Peyer's patch (tissue), 4 donors: Measurements from ENCODE around the gene LZTR1. TPM values are rescaled to one million over a fixed set of nuclear protein-coding genes. Genes with fewer than 3 reads are reported as not detected.

Experiments used
- DNase-seq, 3 donors: peaks; one replicate each; pipeline ENCODE4 v3.0.0-alpha.2; 2017 to 2019
- H3K27ac ChIP-seq, 4 donors: fragments of 200-600 bp; sonication (generic); one replicate each; pipeline ENCODE4 v1.5.1; 2016 to 2019
- H3K27me3 ChIP-seq, 2 donors: fragments of 200-600 bp; sonication (generic); one replicate each; pipeline ENCODE4 v1.5.1; 2019
- H3K36me3 ChIP-seq, 3 donors: fragments of 200-600 bp; sonication (generic); one replicate each; pipeline ENCODE4 v1.5.1; 2016 to 2019
- H3K4me1 ChIP-seq, 4 donors: fragments of 200-600 bp; sonication (generic); one replicate each; pipeline ENCODE4 v1.5.1; 2016 to 2019
- H3K4me3 ChIP-seq, 4 donors: fragments of 200-600 bp; sonication (generic); 1 replicate in 3 of 4; 2 replicates in 1 of 4; pipeline ENCODE4 v1.5.1; 2016 to 2019; ENCODE audit warnings: mild to moderate bottlenecking in 1 of 4
- H3K9me3 ChIP-seq, 4 donors: fragments of 200-600 bp; sonication (generic); one replicate each; pipeline ENCODE4 v1.5.1; 2016 to 2019; ENCODE audit warnings: mild to moderate bottlenecking in 1 of 4
- POLR2A ChIP-seq, 2 donors: fragments of 450-650 bp; IDR thresholded peaks; one replicate each; pipeline ENCODE4 v1.5.1; 2017; ENCODE audit warnings: antibody characterized with exemption in 2 of 2, mild to moderate bottlenecking in 2 of 2, moderate library complexity in 2 of 2
- total RNA-seq, 4 donors: library from RNA; depleted of rRNA; stranded (reverse); fragments of >200 nt; gene quantifications; one replicate each; pipeline ENCODE4 v1.1.0, GENCODE V29; 2016
- TF ChIP-seq, protein P1 (sequence below), 6 experiments: fragments of 450-650 bp in 4 of 6; fragments of 200-600 bp in 2 of 6; sonication (generic) in 1 of 6; IDR thresholded peaks; one replicate each; pipeline ENCODE4 v1.5.1; 2017 to 2019; ENCODE audit warnings: antibody characterized with exemption in 6 of 6, mild to moderate bottlenecking in 3 of 6, moderate library complexity in 1 of 6

LZTR1 gene
- total RNA-seq, 4 donors from 2014 or later = 65.5 to 144 (median 88.5) TPM

- Histone ChIP-seq H3K36me3 (no peaks in the 10 kb centered on the region), H3K9me3 (no peaks in the 10 kb centered on the region), H3K27me3 (no peaks in the 10 kb centered on the region), H3K4me1 (peaks cover 0 to 9% (median 4%) of the 10 kb centered on the region in 4 donors), H3K27ac (no peak overlapping the region), H3K4me3 (no peak overlapping the region)
- TF ChIP-seq, protein P1, sequence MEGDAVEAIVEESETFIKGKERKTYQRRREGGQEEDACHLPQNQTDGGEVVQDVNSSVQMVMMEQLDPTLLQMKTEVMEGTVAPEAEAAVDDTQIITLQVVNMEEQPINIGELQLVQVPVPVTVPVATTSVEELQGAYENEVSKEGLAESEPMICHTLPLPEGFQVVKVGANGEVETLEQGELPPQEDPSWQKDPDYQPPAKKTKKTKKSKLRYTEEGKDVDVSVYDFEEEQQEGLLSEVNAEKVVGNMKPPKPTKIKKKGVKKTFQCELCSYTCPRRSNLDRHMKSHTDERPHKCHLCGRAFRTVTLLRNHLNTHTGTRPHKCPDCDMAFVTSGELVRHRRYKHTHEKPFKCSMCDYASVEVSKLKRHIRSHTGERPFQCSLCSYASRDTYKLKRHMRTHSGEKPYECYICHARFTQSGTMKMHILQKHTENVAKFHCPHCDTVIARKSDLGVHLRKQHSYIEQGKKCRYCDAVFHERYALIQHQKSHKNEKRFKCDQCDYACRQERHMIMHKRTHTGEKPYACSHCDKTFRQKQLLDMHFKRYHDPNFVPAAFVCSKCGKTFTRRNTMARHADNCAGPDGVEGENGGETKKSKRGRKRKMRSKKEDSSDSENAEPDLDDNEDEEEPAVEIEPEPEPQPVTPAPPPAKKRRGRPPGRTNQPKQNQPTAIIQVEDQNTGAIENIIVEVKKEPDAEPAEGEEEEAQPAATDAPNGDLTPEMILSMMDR (IDR thresholded peaks at IDR 0.05) = no peak
- no peak for TF ChIP-seq POLR2A (IDR thresholded peaks at IDR 0.05)
- DNase-seq = no peak
Observed at GRCh38 chr22:20975541-20976290, 6.4 kb upstream of the LZTR1 start.

GRCh38 chr22:20976291-20976877, 5.7 kb upstream of the LZTR1 start:
- Histone ChIP-seq H3K27me3 (no peaks in the 10 kb centered on the region), H3K27ac (no peak overlapping the region), H3K4me1 (peaks cover 0 to 16% (median 10%) of the 10 kb centered on the region in 4 donors), H3K36me3 (no peaks in the 10 kb centered on the region), H3K9me3 (no peaks in the 10 kb centered on the region), H3K4me3 (no peak overlapping the region)
- no peak for DNase-seq
- no peak for TF ChIP-seq POLR2A (IDR thresholded peaks at IDR 0.05)
- TF ChIP-seq, protein P1 (IDR thresholded peaks at IDR 0.05) = no peak

- Histone ChIP-seq H3K27ac (no peak overlapping the region), H3K4me1 (peaks cover 0 to 17% (median 11%) of the 10 kb centered on the region in 4 donors), H3K9me3 (no peaks in the 10 kb centered on the region), H3K4me3 (no peak overlapping the region), H3K27me3 (no peaks in the 10 kb centered on the region), H3K36me3 (no peaks in the 10 kb centered on the region)
- no peak for DNase-seq
- TF ChIP-seq, protein P1 (IDR thresholded peaks at IDR 0.05) = no peak
- no peak for TF ChIP-seq POLR2A (IDR thresholded peaks at IDR 0.05)
Observed at GRCh38 chr22:20977019-20977418, 5.1 kb upstream of the LZTR1 start.

- Histone ChIP-seq H3K27ac (no peak overlapping the region), H3K4me1 (peaks cover 0 to 19% (median 13%) of the 10 kb centered on the region in 4 donors), H3K36me3 (no peaks in the 10 kb centered on the region), H3K4me3 (no peak overlapping the region), H3K27me3 (no peaks in the 10 kb centered on the region), H3K9me3 (no peaks in the 10 kb centered on the region)
- DNase-seq = no peak
- TF ChIP-seq, protein P1 (IDR thresholded peaks at IDR 0.05) = no peak
- TF ChIP-seq POLR2A (IDR thresholded peaks at IDR 0.05) = no peak
Observed at GRCh38 chr22:20977516-20978170, 4.5 kb upstream of the LZTR1 start.

GRCh38 chr22:20978419-20978818, 3.7 kb upstream of the LZTR1 start:
- Histone ChIP-seq H3K27ac (no peak overlapping the region), H3K9me3 (no peaks in the 10 kb centered on the region), H3K4me3 (no peak overlapping the region), H3K4me1 (peaks cover 0 to 24% (median 20%) of the 10 kb centered on the region in 4 donors), H3K36me3 (no peaks in the 10 kb centered on the region), H3K27me3 (no peaks in the 10 kb centered on the region)
- DNase-seq = no peak
- no peak for TF ChIP-seq POLR2A (IDR thresholded peaks at IDR 0.05)
- TF ChIP-seq, protein P1 (IDR thresholded peaks at IDR 0.05) = no peak
